Left lung (tissue), 10 donors: Measurements from ENCODE around the gene DDX28. TPM values are rescaled to one million over a fixed set of nuclear protein-coding genes. Genes with fewer than 3 reads are reported as not detected.
"Not testable (repeated sequence)": the region's sequence is repeated elsewhere in the genome, so short reads cannot be mapped to it uniquely, and the experiment has no call there.

Experiments
- ATAC-seq: fragments of 200-7000 bp; cut with Tn5 transposase; one replicate; pipeline ENCODE4 v1.9.1; 2020; ENCODE audit warnings: moderate library complexity
- DNase-seq, 4 donors: peaks; one replicate each; pipeline ENCODE4 v3.0.0-alpha.2; 2013 to 2020
- H3K27ac ChIP-seq, 2 donors: fragments of 200-600 bp; sonication (generic) in 1 of 2; one replicate each; pipeline versions ENCODE4 v1.5.0 to v1.8.0; 2020 to 2021
- H3K27me3 ChIP-seq, 2 donors: fragments of 200-600 bp; sonication (generic) in 1 of 2; one replicate each; pipeline versions ENCODE4 v1.5.0 to v1.8.0; 2020 to 2021
- H3K36me3 ChIP-seq, 2 donors: fragments of 200-600 bp; sonication (generic) in 1 of 2; one replicate each; pipeline versions ENCODE4 v1.5.0 to v1.8.0; 2020 to 2021
- H3K4me1 ChIP-seq, 2 donors: fragments of 200-600 bp; one replicate each; pipeline ENCODE4 v1.8.0; 2021
- H3K4me3 ChIP-seq, 2 donors: fragments of 200-600 bp; sonication (generic) in 1 of 2; one replicate each; pipeline versions ENCODE4 v1.5.0 to v1.8.0; 2020 to 2021; ENCODE audit warnings: mild to moderate bottlenecking in 1 of 2
- H3K9me3 ChIP-seq, 2 donors: fragments of 200-600 bp; sonication (generic) in 1 of 2; one replicate each; pipeline versions ENCODE4 v1.5.0 to v1.8.0; 2020 to 2021
- CTCF ChIP-seq, 2 donors: fragments of 200-600 bp; sonication (generic) in 1 of 2; IDR thresholded peaks; one replicate each; pipeline versions ENCODE4 v1.5.0 to v1.8.0; 2021; ENCODE audit warnings: antibody characterized with exemption in 2 of 2
- intact Hi-C, 2 donors: fragments of 100-400 bp; cut with DNase I; formaldehyde crosslinking; loops; one replicate each; pipeline versions ENCODE4 v1.11.2 to v1.14.2; 2022
- polyA plus RNA-seq, 6 donors: library from polyadenylated mRNA; unstranded; fragments of 120-200 nt; gene quantifications; one replicate each; pipeline ENCODE4 v1.2.1, GENCODE V29; 2013; ENCODE audit not compliant: insufficient read length in 6 of 6
- total RNA-seq, 2 donors: library from RNA; stranded (reverse); fragmentation: NEBNext Ultra II Directional; extraction: Animal tissue kit (Norgen Biotek cat#: 25700); gene quantifications; one replicate each; pipeline ENCODE4 v1.2.1, GENCODE V29; 2021
- donor health status: DM: no; HTN: yes; CAD: no.
- donor health status: DM: no; HTN: no; CAD: no.

DDX28 gene
- total and polyA plus RNA-seq, 8 donors, result 5.1 to 10.5 (median 6.8) TPM

DNA sequence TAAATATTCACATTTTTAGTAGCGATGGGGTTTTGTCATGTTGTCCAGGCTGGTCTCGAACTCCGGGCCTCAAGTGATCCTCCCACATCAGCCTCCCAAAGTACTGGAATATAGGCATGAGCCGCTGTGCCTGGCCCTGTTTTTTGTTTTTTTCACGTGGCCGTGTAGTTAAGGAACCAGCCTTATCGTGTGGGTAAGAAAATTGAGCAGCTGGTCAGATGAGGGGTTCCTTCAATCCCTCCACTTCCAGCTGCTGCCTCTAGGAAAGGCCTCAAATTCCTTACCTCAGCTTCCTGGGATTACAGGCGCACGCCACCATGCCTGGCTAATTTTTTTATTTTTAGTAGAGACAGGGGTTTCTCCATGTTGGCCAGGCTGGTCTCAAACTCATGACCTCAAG lies 17.8 kb downstream of the DDX28 start:
- Histone ChIP-seq H3K27ac (peak overlapping the region; percentile 82 to 92), H3K27me3 (no peaks in the 10 kb centered on the region), H3K4me1 (peaks cover 0 to 40% of the 10 kb centered on the region in 2 donors), H3K36me3 (no peaks in the 10 kb centered on the region), H3K9me3 (no peaks in the 10 kb centered on the region), H3K4me3 (no peak overlapping the region)
- ATAC-seq (no peak), DNase-seq (no peak)
- no peak for TF ChIP-seq CTCF (IDR thresholded peaks at IDR 0.05)
- intact Hi-C loops, result no loop called here

- Histone ChIP-seq H3K4me1 (peaks cover 0 to 59% of the 10 kb centered on the region in 2 donors), H3K4me3 (no peak overlapping the region), H3K36me3 (no peaks in the 10 kb centered on the region), H3K27ac (no peak overlapping the region), H3K27me3 (no peaks in the 10 kb centered on the region), H3K9me3 (no peaks in the 10 kb centered on the region)
- intact Hi-C loops, result no loop called here
- ATAC-seq, result no peak
- DNase-seq, result no peak
- TF ChIP-seq CTCF (IDR thresholded peaks at IDR 0.05), result no peak
Observed at GRCh38 chr16:68003031-68003430, 20.0 kb downstream of the DDX28 start.

GRCh38 chr16:68000450-68000849 lies 22.6 kb downstream of the DDX28 start:
- Histone ChIP-seq H3K4me1 (peaks cover 0 to 56% of the 10 kb centered on the region in 2 donors), H3K36me3 (no peaks in the 10 kb centered on the region), H3K9me3 (no peaks in the 10 kb centered on the region), H3K27me3 (no peaks in the 10 kb centered on the region), H3K4me3 (peak overlapping the region in 1 of 2 donors; percentile 23), H3K27ac (peak overlapping the region; percentile 77 to 89)
- TF ChIP-seq CTCF (IDR thresholded peaks at IDR 0.05), result no peak
- DNase-seq (no peak), ATAC-seq (peak; percentile 51)
- intact Hi-C loops, result no loop called here

- peak overlapping the region in 1 of 2 donors; percentile 23 for H3K4me3 ChIP-seq
- intact Hi-C loops, result no loop called here
- ATAC-seq, result peak; percentile 66
Observed at GRCh38 chr16:67999985-68000384, 23.0 kb downstream of the DDX28 start.

GRCh38 chr16:67998779-67999688 lies 24.0 kb downstream of the DDX28 start, which contains the start of gene DPEP2:
DPEP2 (minus strand) TSS chr16:67999484; CDS start chr16:67993212, 6,272 bp downstream.
- H3K27me3 ChIP-seq, H3K36me3 ChIP-seq, H3K9me3 ChIP-seq, intact Hi-C loops: not testable (repeated sequence)
- peak; percentile 90 for ATAC-seq
- DNase-seq, result peak in 2 of 4 donors; percentile 40 to 70
- Histone ChIP-seq H3K4me3 (peak within 1 kb of the TSS in 1 of 2 donors; percentile 23), H3K27ac (peak within 1 kb of the TSS; percentile 77 to 89), H3K4me1 (peaks cover 0 to 58% of the 10 kb centered on the region in 2 donors)

More at GRCh38 chr16:67999985-68000384, 23.0 kb downstream of the DDX28 start:
- DNase-seq, result no peak
- no peak for TF ChIP-seq CTCF (IDR thresholded peaks at IDR 0.05)
- no peaks in the 10 kb centered on the region for H3K9me3 ChIP-seq
- H3K4me1 ChIP-seq, result peaks cover 0 to 56% of the 10 kb centered on the region in 2 donors
- peak overlapping the region; percentile 77 to 89 for H3K27ac ChIP-seq
- no peaks in the 10 kb centered on the region for H3K36me3 ChIP-seq
- no peaks in the 10 kb centered on the region for H3K27me3 ChIP-seq

DNA sequence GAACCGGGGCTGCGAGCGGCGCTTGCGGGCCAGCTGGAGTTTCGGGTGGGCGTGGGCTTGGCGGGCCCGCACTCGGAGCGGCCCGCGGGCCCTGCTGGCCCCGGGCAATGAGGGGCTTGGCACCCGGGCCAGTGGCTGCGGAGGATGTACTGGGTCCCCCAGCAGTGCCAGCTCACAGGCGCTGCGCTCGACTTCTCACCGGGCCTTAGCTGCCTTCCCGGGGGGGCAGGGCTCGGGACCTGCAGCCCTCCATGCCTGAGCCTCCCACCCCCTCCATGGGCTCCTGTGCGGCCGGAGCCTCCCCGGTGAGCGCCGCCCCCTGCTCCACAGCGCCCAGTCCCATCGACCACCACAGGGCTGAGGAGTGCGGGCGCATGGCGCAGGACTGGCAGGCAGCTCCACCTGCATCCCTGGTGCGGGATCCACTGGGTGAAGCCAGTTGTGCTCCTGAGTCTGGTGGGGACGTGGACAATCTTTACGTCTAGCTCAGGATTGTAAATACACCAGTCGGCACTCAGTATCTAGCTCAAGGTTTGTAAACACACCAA lies 24.7 kb downstream of the DDX28 start:
- H3K27me3 ChIP-seq, DNase-seq, ATAC-seq, intact Hi-C loops, H3K9me3 ChIP-seq, H3K36me3 ChIP-seq, H3K4me3 ChIP-seq: not testable (repeated sequence)
- H3K4me1 ChIP-seq, result peaks cover 4 to 65% of the 10 kb centered on the region in 2 donors
- H3K27ac ChIP-seq, result peak overlapping the region in 1 of 2 donors; percentile 89
